GM12878 (cell line): ENCODE data around the gene WNT7A. TPM values are rescaled to one million over a fixed set of nuclear protein-coding genes. Genes with fewer than 3 reads are reported as not detected.

Experiments
- ATAC-seq: fragments of 200-7000 bp; cut with Tn5 transposase; 3 replicates; pipeline ENCODE4 v1.9.1; 2020; ENCODE audit warnings: mild to moderate bottlenecking, moderate library complexity
- BruUV-seq: library from RNA; stranded (reverse); fragments of 400-500 nt; replicated peaks from 2 replicates; lab custom pipeline; 2021; lab: Mats Ljungman, UMichigan
- CTCF ChIA-PET: fragments of 300-600 bp; sonication (Branson Sonifier 250); formaldehyde crosslinking; extraction: SDS; loops from one replicate; lab custom pipeline; 2021; ENCODE audit warnings: inconsistent platforms; lab: Yijun Ruan, JAX
- POLR2A ChIA-PET: fragments of 350-600 bp; formaldehyde crosslinking; extraction: SDS; loops from one replicate; lab custom pipeline; 2021; ENCODE audit warnings: inconsistent platforms; lab: Charles Lee
- RAD21 ChIA-PET: fragments of 300-600 bp; sonication (Branson Sonifier 250); formaldehyde crosslinking; loops from one replicate; lab custom pipeline; 2023; ENCODE audit warnings: antibody characterized with exemption; ENCODE audit not compliant: unreplicated experiment; lab: Charles Lee
- SMC1A ChIA-PET: fragments of 300-600 bp; sonication (Branson Sonifier 250); formaldehyde crosslinking; loops from one replicate; lab custom pipeline; 2023; ENCODE audit not compliant: unreplicated experiment, uncharacterized antibody; lab: Charles Lee
- DNase-seq: peaks from one replicate; pipeline ENCODE4 v3.0.0-alpha.2; 2011; ENCODE audit warnings: low read depth, low spot score
- FAIRE-seq: peaks from 3 replicates; lab custom pipeline; 2011; peaks lifted over from hg19 to GRCh38; lab: Jason Lieb, UNC
- H2AFZ ChIP-seq: 2 replicates; pipeline ENCODE4 v1.6.0; 2011; ENCODE audit warnings: low read depth, low read length, control low read depth; ENCODE audit not compliant: control insufficient read depth
- H3K27ac ChIP-seq: 2 replicates; pipeline ENCODE4 v1.5.1; 2011; ENCODE audit warnings: control low read depth; ENCODE audit not compliant: control insufficient read depth, insufficient read depth
- H3K27me3 ChIP-seq, 2 experiments: replicated peaks in 1 of 2; 2 replicates each; pipeline versions ENCODE4 v1.6.0 to v1.6.1; 2011; ENCODE audit warnings: low read length in 1 of 2; ENCODE audit not compliant: control insufficient read depth in 2 of 2, insufficient read depth in 2 of 2
- H3K36me3 ChIP-seq, 2 experiments: 2 replicates each; pipeline ENCODE4 v1.5.1; 2011; ENCODE audit warnings: low read length in 1 of 2; ENCODE audit not compliant: control insufficient read depth in 2 of 2, insufficient read depth in 2 of 2
- H3K4me1 ChIP-seq: 2 replicates; pipeline ENCODE4 v1.6.1; 2011; ENCODE audit warnings: mild to moderate bottlenecking, low read length, moderate library complexity, mixed read lengths; ENCODE audit not compliant: control insufficient read depth, insufficient read depth
- H3K4me2 ChIP-seq: 2 replicates; pipeline ENCODE4 v1.6.0; 2011; ENCODE audit warnings: control low read depth; ENCODE audit not compliant: control insufficient read depth, insufficient read depth
- H3K4me3 ChIP-seq: fragments of 200-600 bp; sonication (generic); 2 replicates; pipeline ENCODE4 v1.5.1; 2016
- H3K79me2 ChIP-seq: 2 replicates; pipeline ENCODE4 v1.6.0; 2011; ENCODE audit warnings: low read length; ENCODE audit not compliant: control insufficient read depth, insufficient read depth
- H3K9ac ChIP-seq: 2 replicates; pipeline ENCODE4 v1.8.0; 2011; ENCODE audit warnings: low read length, control low read depth, mixed read lengths; ENCODE audit not compliant: control insufficient read depth, insufficient read depth
- H3K9me3 ChIP-seq: replicated peaks from 3 replicates; pipeline ENCODE4 v1.5.1; 2011; ENCODE audit warnings: mild to moderate bottlenecking, low read length; ENCODE audit not compliant: control insufficient read depth, insufficient read depth
- H4K20me1 ChIP-seq: 2 replicates; pipeline ENCODE4 v1.6.0; 2011; ENCODE audit not compliant: control insufficient read depth, insufficient read depth
- BCL3 ChIP-seq: IDR thresholded peaks from 2 replicates; pipeline ENCODE4 v1.6.1; 2011; ENCODE audit warnings: borderline replicate concordance, low read depth, mild to moderate bottlenecking, moderate library complexity, low read length; ENCODE audit not compliant: insufficient read depth, poor library complexity, severe bottlenecking
- FOXK2 ChIP-seq: fragments of 450-650 bp; IDR thresholded peaks from 2 replicates; pipeline ENCODE4 v1.6.1; 2017; ENCODE audit warnings: mild to moderate bottlenecking, moderate library complexity
- POLR2AphosphoS5 ChIP-seq: IDR thresholded peaks from 2 replicates; pipeline ENCODE4 v1.6.1; 2011; ENCODE audit warnings: mild to moderate bottlenecking, low read length, inconsistent platforms
- WGBS: methylation state at CpG from one replicate; pipeline ENCODE4 v1.1.6; 2016; ENCODE audit warnings: low lambda C conversion rate; ENCODE audit not compliant: insufficient replicate concordance, insufficient coverage; ENCODE audit errors: missing lambda C conversion rate; 5-methylcytosine and 5-hydroxymethylcytosine counted together
- in situ Hi-C: fragments of 300-500 bp; cut with MboI; formaldehyde crosslinking; loops from 9 replicates; pipeline ENCODE4 v1.14.3; 2018; ENCODE audit warnings: mixed read lengths
- intact Hi-C: fragments of 100-400 bp; cut with micrococcal nuclease; formaldehyde crosslinking; loops from one replicate; pipeline ENCODE4 v1.14.2; 2022; ENCODE audit not compliant: unreplicated experiment
- polyA plus RNA-seq, 11 experiments: library from polyadenylated mRNA; depleted of rRNA in 4 of 11; unstranded in 6 of 11; stranded (reverse) in 5 of 11; fragments of >200 nt; fragmentation: Nextera tagmentation in 4 of 11; fragmentation: Illumina TruSeq in 1 of 11; extraction: Ambion mirVana in 4 of 11; extraction: Trizol in 1 of 11; gene quantifications; 1 replicate in 1 of 11; 2 replicates in 10 of 11; pipeline versions ENCODE4 v1.2.1 to v1.2.3, GENCODE V29; 2011 to 2016; ENCODE audit warnings: inconsistent platforms in 2 of 11, missing spikeins in 2 of 11, low read depth in 1 of 11
- total RNA-seq, 4 experiments: library from RNA; depleted of rRNA in 3 of 4; stranded (reverse); fragments of >200 nt in 3 of 4; fragmentation: Illumina TruSeq in 1 of 4; extraction: Trizol in 1 of 4; gene quantifications; 2 replicates each; pipeline versions ENCODE4 v1.2.1 to v1.2.3, GENCODE V29; 2013 to 2021

WNT7A gene
- total and polyA plus RNA-seq, 10 of the 15 experiments (the other 5 are each of a cell fraction or from before 2014, with no cell fraction given): 0.08 TPM; not detected in 9

- H3K9me3 ChIP-seq: peaks cover 2% of the 10 kb centered on the region; the same call in 2 of the 3 replicates
- H3K27ac ChIP-seq: no peak overlapping the region
- no peak for TF ChIP-seq BCL3
- TF ChIP-seq FOXK2: no peak
- no peak for TF ChIP-seq POLR2AphosphoS5
- ChIA-PET SMC1A (interaction anchor here (1.3 kb wide), 1 partner anchor 227 kb away, joined by 3 read pairs; the partner anchor contains the start of genes CHCHD4 and TMEM43), CTCF (interaction anchor here (1.2 to 3.5 kb wide), 2 partner anchors 216 to 569 kb away, joined by 3 to 22 read pairs; no protein-coding TSS in a partner anchor), POLR2A (no interaction called here), RAD21 (interaction anchor here (0.7 kb wide), 1 partner anchor 470 kb away, joined by 3 read pairs; no protein-coding TSS in a partner anchor)
- H4K20me1 ChIP-seq: no peaks in the 10 kb centered on the region
- no peak overlapping the region for H3K9ac ChIP-seq
- DNase-seq: no peak
- H3K27me3 ChIP-seq: peaks cover 0 to 3% of the 10 kb centered on the region in 2 experiments; a peak in 1 of 4 replicates
- no peak overlapping the region for H3K4me2 ChIP-seq
- no TSS peak for BruUV-seq
- in situ Hi-C loops (loop anchor here (5.0 kb wide), 2 partner anchors 219 to 564 kb away; no protein-coding TSS in a partner anchor), intact Hi-C loops (loop anchor here (5.0 to 10.0 kb wide), 3 partner anchors 224 to 569 kb away; partner anchors contain the start of gene CHCHD4)
- WGBS: 35% methylated on average over 3 of the region's 3 CpGs
- H3K4me3 ChIP-seq: no peak overlapping the region
- no peak for ATAC-seq
- H3K4me1 ChIP-seq: no peaks in the 10 kb centered on the region
- no peak overlapping the region for H2AFZ ChIP-seq
- no peaks in the 10 kb centered on the region for H3K36me3 ChIP-seq
- no peaks in the 10 kb centered on the region for H3K79me2 ChIP-seq
- FAIRE-seq: no peak
Observed at GRCh38 chr3:13898346-13898745, 18.5 kb upstream of the WNT7A start.
